SK-N-SH treated with all-trans-retinoic acid at 6 μM for 48 hours (cell line): Measurements from ENCODE around the gene TP53BP2.

Experiments
- ATAC-seq: fragments of 200-7000 bp; cut with Tn5 transposase; 3 replicates; pipeline ENCODE4 v1.9.1; 2020; ENCODE audit warnings: mild to moderate bottlenecking, moderate library complexity
- ARNTL ChIP-seq: fragments of 450-650 bp; formaldehyde crosslinking; IDR thresholded peaks from 2 replicates; pipeline ENCODE4 v1.5.0; 2020; ENCODE audit warnings: low read depth, mild to moderate bottlenecking, moderate library complexity, borderline replicate concordance
- BACH2 ChIP-seq: fragments of 250-450 bp; sonication (Bioruptor Pico); IDR thresholded peaks from 2 replicates; pipeline ENCODE4 v1.9.0; 2021; ENCODE audit warnings: mild to moderate bottlenecking, borderline replicate concordance
- CREB5 ChIP-seq: fragments of 250-450 bp; sonication (Bioruptor Pico); IDR thresholded peaks from 2 replicates; pipeline ENCODE4 v1.5.1; 2020; ENCODE audit warnings: low read depth, mild to moderate bottlenecking, moderate library complexity
- CSDC2 ChIP-seq: fragments of 250-450 bp; sonication (Bioruptor Pico); IDR thresholded peaks from 2 replicates; pipeline ENCODE4 v1.5.0; 2020; ENCODE audit warnings: mild to moderate bottlenecking, moderate library complexity
- CSRNP3 ChIP-seq: fragments of 250-450 bp; sonication (Bioruptor Pico); IDR thresholded peaks from 2 replicates; pipeline ENCODE4 v1.5.1; 2021; ENCODE audit warnings: mild to moderate bottlenecking, moderate library complexity
- ESRRG ChIP-seq: fragments of 250-450 bp; sonication (Bioruptor Pico); IDR thresholded peaks from 2 replicates; pipeline ENCODE4 v1.6.1; 2021; ENCODE audit warnings: mild to moderate bottlenecking
- ISL1 ChIP-seq: fragments of 250-450 bp; sonication (Bioruptor Pico); IDR thresholded peaks from 2 replicates; pipeline ENCODE4 v2.1.2; 2022; ENCODE audit warnings: mild to moderate bottlenecking, moderate library complexity
- POU6F1 ChIP-seq: fragments of 250-450 bp; sonication (Bioruptor Pico); IDR thresholded peaks from 2 replicates; pipeline ENCODE4 v1.8.0; 2021; ENCODE audit warnings: low read depth, mild to moderate bottlenecking, moderate library complexity, borderline replicate concordance
- RARB ChIP-seq: fragments of 250-450 bp; sonication (Bioruptor Pico); IDR thresholded peaks from 2 replicates; pipeline ENCODE4 v1.8.0; 2021; ENCODE audit warnings: mild to moderate bottlenecking, moderate library complexity
- SNAI2 ChIP-seq: fragments of 250-450 bp; sonication (Bioruptor Pico); IDR thresholded peaks from 2 replicates; pipeline ENCODE4 v1.5.0; 2020; ENCODE audit warnings: mild to moderate bottlenecking, moderate library complexity
- TCF4 ChIP-seq: fragments of 250-450 bp; sonication (Bioruptor Pico); IDR thresholded peaks from 2 replicates; pipeline ENCODE4 v1.8.0; 2021; ENCODE audit warnings: mild to moderate bottlenecking, moderate library complexity, borderline replicate concordance
- TOX ChIP-seq: fragments of 250-450 bp; sonication (Bioruptor Pico); IDR thresholded peaks from 2 replicates; pipeline ENCODE4 v1.8.0; 2021; ENCODE audit warnings: mild to moderate bottlenecking, moderate library complexity, borderline replicate concordance
- TSHZ2 ChIP-seq: fragments of 250-450 bp; sonication (Bioruptor Pico); IDR thresholded peaks from 2 replicates; pipeline ENCODE4 v1.5.0; 2020; ENCODE audit warnings: mild to moderate bottlenecking, moderate library complexity
- ZC3H10 ChIP-seq: fragments of 250-450 bp; sonication (Bioruptor Pico); IDR thresholded peaks from 2 replicates; pipeline ENCODE4 v1.5.1; 2021; ENCODE audit warnings: mild to moderate bottlenecking, moderate library complexity
- ZNF70 ChIP-seq: fragments of 450-650 bp; formaldehyde crosslinking; IDR thresholded peaks from 2 replicates; pipeline ENCODE4 v1.5.0; 2020; ENCODE audit warnings: mild to moderate bottlenecking, moderate library complexity
- ZNF8 ChIP-seq: fragments of 450-650 bp; formaldehyde crosslinking; IDR thresholded peaks from 2 replicates; pipeline ENCODE4 v1.5.0; 2020; ENCODE audit warnings: mild to moderate bottlenecking, moderate library complexity
- TF ChIP-seq, protein P1 (sequence below): fragments of 250-450 bp; sonication (Bioruptor Pico); IDR thresholded peaks from 2 replicates; pipeline ENCODE4 v1.8.0; 2020; ENCODE audit warnings: mild to moderate bottlenecking, moderate library complexity, borderline replicate concordance

Gene TP53BP2

GRCh38 chr1:223758734-223759133 is 87.0 kb downstream of the TP53BP2 start:
- ATAC-seq, result no peak
- TF ChIP-seq CREB5 (CRISPR knock-in tag) (no peak), POU6F1 (CRISPR knock-in tag) (no peak), CSDC2 (CRISPR knock-in tag) (no peak), ZNF70 (CRISPR knock-in tag) (no peak), TCF4 (CRISPR knock-in tag) (no peak), SNAI2 (CRISPR knock-in tag) (no peak), ESRRG (no peak), ZC3H10 (no peak)
- TF ChIP-seq, protein P1, sequence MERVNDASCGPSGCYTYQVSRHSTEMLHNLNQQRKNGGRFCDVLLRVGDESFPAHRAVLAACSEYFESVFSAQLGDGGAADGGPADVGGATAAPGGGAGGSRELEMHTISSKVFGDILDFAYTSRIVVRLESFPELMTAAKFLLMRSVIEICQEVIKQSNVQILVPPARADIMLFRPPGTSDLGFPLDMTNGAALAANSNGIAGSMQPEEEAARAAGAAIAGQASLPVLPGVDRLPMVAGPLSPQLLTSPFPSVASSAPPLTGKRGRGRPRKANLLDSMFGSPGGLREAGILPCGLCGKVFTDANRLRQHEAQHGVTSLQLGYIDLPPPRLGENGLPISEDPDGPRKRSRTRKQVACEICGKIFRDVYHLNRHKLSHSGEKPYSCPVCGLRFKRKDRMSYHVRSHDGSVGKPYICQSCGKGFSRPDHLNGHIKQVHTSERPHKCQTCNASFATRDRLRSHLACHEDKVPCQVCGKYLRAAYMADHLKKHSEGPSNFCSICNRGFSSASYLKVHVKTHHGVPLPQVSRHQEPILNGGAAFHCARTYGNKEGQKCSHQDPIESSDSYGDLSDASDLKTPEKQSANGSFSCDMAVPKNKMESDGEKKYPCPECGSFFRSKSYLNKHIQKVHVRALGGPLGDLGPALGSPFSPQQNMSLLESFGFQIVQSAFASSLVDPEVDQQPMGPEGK, result no peak
- TF ChIP-seq, all 23 proteins: peak for 0

GRCh38 chr1:223756806-223757700 is 88.7 kb downstream of the TP53BP2 start:
- TF ChIP-seq BACH2 (CRISPR knock-in tag) (no peak), TCF4 (CRISPR knock-in tag) (no peak), ZC3H10 (no peak), CSDC2 (CRISPR knock-in tag) (no peak), TSHZ2 (CRISPR knock-in tag) (no peak), ARNTL (CRISPR knock-in tag) (no peak), CSRNP3 (no peak), RARB (CRISPR knock-in tag) (no peak), POU6F1 (CRISPR knock-in tag) (no peak), TOX (CRISPR knock-in tag) (no peak), ZNF8 (CRISPR knock-in tag) (no peak), SNAI2 (CRISPR knock-in tag) (no peak), ISL1 (CRISPR knock-in tag) (no peak)
- TF ChIP-seq, all 23 proteins: peak for 0
- ATAC-seq, result no peak
